A673 (cell line): ENCODE results near the gene SAP30BP. TPM values are rescaled to one million over a fixed set of nuclear protein-coding genes. Genes with fewer than 3 reads are reported as not detected.

ENCODE experiments used
- BruUV-seq: library from RNA; stranded (reverse); fragments of 400-500 nt; replicated peaks from 2 replicates; lab custom pipeline; 2021; lab: Mats Ljungman, UMichigan
- CTCF ChIA-PET: fragments of 300-600 bp; sonication (Branson Sonifier 250); formaldehyde crosslinking; loops from one replicate; lab custom pipeline; 2022; ENCODE audit warnings: antibody characterized with exemption; lab: Charles Lee
- POLR2A ChIA-PET: fragments of 300-600 bp; sonication (Branson Sonifier 250); formaldehyde crosslinking; loops from one replicate; lab custom pipeline; 2022; ENCODE audit warnings: antibody characterized with exemption; ENCODE audit not compliant: low non-redundant PET; lab: Charles Lee
- DNase-seq: peaks from one replicate; pipeline ENCODE4 v3.0.0-alpha.2; 2015; ENCODE audit warnings: low spot score
- H3K27ac ChIP-seq: fragments of 200-600 bp; sonication (generic); 2 replicates; pipeline ENCODE4 v1.5.1; 2016; ENCODE audit warnings: mixed run types, low read depth, mild to moderate bottlenecking, mixed read lengths, antibody characterized with exemption, low read length; ENCODE audit not compliant: poor library complexity, severe bottlenecking
- H3K27me3 ChIP-seq: fragments of 200-600 bp; sonication (generic); replicated peaks from 2 replicates; pipeline ENCODE4 v1.6.1; 2017; ENCODE audit warnings: mixed run types, low read depth, mild to moderate bottlenecking, mixed read lengths, antibody characterized with exemption, low read length; ENCODE audit not compliant: insufficient read depth, poor library complexity
- H3K36me3 ChIP-seq: fragments of 200-600 bp; sonication (generic); 2 replicates; pipeline ENCODE4 v1.6.1; 2016; ENCODE audit warnings: mixed run types, mild to moderate bottlenecking, mixed read lengths, antibody characterized with exemption, low read length; ENCODE audit not compliant: insufficient read depth, poor library complexity, severe bottlenecking
- H3K4me1 ChIP-seq: fragments of 200-600 bp; sonication (generic); 2 replicates; pipeline ENCODE4 v1.6.1; 2017; ENCODE audit warnings: mixed run types, mild to moderate bottlenecking, mixed read lengths, antibody characterized with exemption, low read length; ENCODE audit not compliant: insufficient read depth, poor library complexity, severe bottlenecking
- H3K4me3 ChIP-seq: fragments of 200-600 bp; sonication (generic); 2 replicates; pipeline ENCODE4 v1.5.1; 2016; ENCODE audit warnings: low read depth, mixed run types, mild to moderate bottlenecking, mixed read lengths, low read length; ENCODE audit not compliant: poor library complexity, severe bottlenecking
- H3K9me3 ChIP-seq: fragments of 200-600 bp; sonication (generic); 2 replicates; pipeline ENCODE4 v1.6.1; 2016; ENCODE audit warnings: mixed run types, low read depth, mild to moderate bottlenecking, mixed read lengths, antibody characterized with exemption, low read length; ENCODE audit not compliant: poor library complexity, severe bottlenecking
- CTCF ChIP-seq: fragments of 300-800, 200-600 bp; sonication (generic); conservative IDR thresholded peaks from 2 replicates; pipeline ENCODE4 v1.5.1; 2017; ENCODE audit warnings: low read depth, mild to moderate bottlenecking, antibody characterized with exemption, low read length, moderate library complexity, mixed read lengths
- EZH2 ChIP-seq: fragments of 200-600 bp; sonication (generic); IDR thresholded peaks from 2 replicates; pipeline ENCODE4 v1.6.1; 2017; ENCODE audit warnings: borderline replicate concordance, low read depth, mild to moderate bottlenecking, mixed read lengths, antibody characterized with exemption, low read length; ENCODE audit not compliant: poor library complexity, severe bottlenecking
- intact Hi-C: fragments of 100-400 bp; cut with micrococcal nuclease; formaldehyde crosslinking; loops from one replicate; pipeline ENCODE4 v1.10.0; 2022; ENCODE audit not compliant: unreplicated experiment
- total RNA-seq: library from RNA; stranded (reverse); gene quantifications from 2 replicates; pipeline ENCODE4 v1.2.3, GENCODE V29; 2021

Gene SAP30BP
- total RNA-seq, 1 experiment from 2014 or later = 98.1 TPM

- Histone ChIP-seq H3K27me3 (no peaks in the 10 kb centered on the region), H3K4me3 (no peak overlapping the region), H3K4me1 (peaks cover 46% of the 10 kb centered on the region), H3K9me3 (no peaks in the 10 kb centered on the region), H3K27ac (no peak overlapping the region), H3K36me3 (peaks cover 3% of the 10 kb centered on the region)
- intact Hi-C loops = no loop called here
- ChIA-PET CTCF (interaction anchor here (1.0 kb wide), 1 partner anchor 53 kb away, joined by 3 read pairs; no protein-coding TSS in a partner anchor), POLR2A (no interaction called here)
- no TSS peak for BruUV-seq
- no peak for TF ChIP-seq CTCF
- TF ChIP-seq EZH2 = no peak
- DNase-seq = no peak
These were observed 27.4 kb downstream of the SAP30BP start for GRCh38 chr17:75694536-75694935.

GRCh38 chr17:75695141-75695829 lies 28.1 kb downstream of the SAP30BP start:
- Histone ChIP-seq H3K27me3 (no peaks in the 10 kb centered on the region), H3K36me3 (peaks cover 10% of the 10 kb centered on the region), H3K4me3 (no peak overlapping the region), H3K27ac (no peak overlapping the region), H3K4me1 (peaks cover 43% of the 10 kb centered on the region), H3K9me3 (no peaks in the 10 kb centered on the region)
- CTCF ChIA-PET = no interaction called here
- no TSS peak for BruUV-seq
- TF ChIP-seq EZH2 (no peak), CTCF (no peak)
- POLR2A ChIA-PET = no interaction called here
- intact Hi-C loops = no loop called here
- DNase-seq = no peak

- ChIA-PET CTCF (no interaction called here), POLR2A (interaction anchor here (0.7 kb wide), 1 partner anchor 18 kb away, joined by 14 read pairs; no protein-coding TSS in a partner anchor)
- DNase-seq = no peak
- H3K4me3 ChIP-seq = no peak overlapping the region
- H3K9me3 ChIP-seq = no peaks in the 10 kb centered on the region
- intact Hi-C loops = no loop called here
- no peaks in the 10 kb centered on the region for H3K27me3 ChIP-seq
- BruUV-seq = no TSS peak
- H3K4me1 ChIP-seq = peaks cover 37% of the 10 kb centered on the region
- no peak overlapping the region for H3K27ac ChIP-seq
- no peak for TF ChIP-seq CTCF
- no peak for TF ChIP-seq EZH2
- peaks cover 16% of the 10 kb centered on the region for H3K36me3 ChIP-seq
These were observed 28.7 kb downstream of the SAP30BP start for GRCh38 chr17:75695830-75696271.
